Small intestine (tissue), 7 donors: ENCODE measurements around the gene SULT4A1. TPM values are rescaled to one million over a fixed set of nuclear protein-coding genes. Genes with fewer than 3 reads are reported as not detected.

ENCODE experiments used
- DNase-seq, 2 donors: peaks; one replicate each; pipeline versions ENCODE4 v3.0.0 to v3.0.0-alpha.2; 2013
- FAIRE-seq: peaks from 2 replicates; lab custom pipeline; 2012; peaks lifted over from hg19 to GRCh38; lab: Jason Lieb, UNC
- H3K27ac ChIP-seq, 3 donors: one replicate each; pipeline ENCODE4 v1.5.1; 2013; ENCODE audit warnings: low read length in 2 of 3, mild to moderate bottlenecking in 2 of 3, control low read depth in 1 of 3, inconsistent platforms in 1 of 3, low read depth in 1 of 3, moderate library complexity in 1 of 3
- H3K27me3 ChIP-seq, 3 donors: one replicate each; pipeline ENCODE4 v1.6.1; 2013; ENCODE audit warnings: low read length in 3 of 3, inconsistent platforms in 1 of 3; ENCODE audit not compliant: control insufficient read depth in 3 of 3, insufficient read depth in 3 of 3
- H3K36me3 ChIP-seq, 3 donors: one replicate each; pipeline ENCODE4 v1.6.1; 2013; ENCODE audit warnings: low read length in 3 of 3, inconsistent platforms in 1 of 3, low read depth in 1 of 3, mild to moderate bottlenecking in 1 of 3, moderate library complexity in 1 of 3; ENCODE audit not compliant: control insufficient read depth in 3 of 3, insufficient read depth in 2 of 3
- H3K4me1 ChIP-seq, 3 donors: one replicate each; pipeline ENCODE4 v1.6.1; 2013; ENCODE audit warnings: low read length in 2 of 3, inconsistent platforms in 1 of 3, low read depth in 1 of 3, mild to moderate bottlenecking in 1 of 3, moderate library complexity in 1 of 3; ENCODE audit not compliant: control insufficient read depth in 3 of 3, insufficient read depth in 2 of 3
- H3K4me3 ChIP-seq, 3 donors: one replicate each; pipeline ENCODE4 v1.5.1; 2013; ENCODE audit warnings: low read length in 3 of 3, control low read depth in 1 of 3, inconsistent platforms in 1 of 3, low read depth in 1 of 3, mild to moderate bottlenecking in 1 of 3, moderate library complexity in 1 of 3
- H3K9me3 ChIP-seq, 2 donors: one replicate each; pipeline ENCODE4 v1.6.1; 2013; ENCODE audit warnings: low read depth in 1 of 2, low read length in 1 of 2; ENCODE audit not compliant: control insufficient read depth in 2 of 2, insufficient read depth in 1 of 2
- WGBS, 3 donors: extraction: QIAGEN DNeasy Blood & Tissue Kit; methylation state at CpG; one replicate each; pipeline ENCODE4 v1.1.7; 2013; 5-methylcytosine and 5-hydroxymethylcytosine counted together
- polyA plus RNA-seq, 4 donors: library from polyadenylated mRNA; stranded (reverse) in 3 of 4; unstranded in 1 of 4; fragments of 200-250 nt in 3 of 4; fragments of 120-200 nt in 1 of 4; gene quantifications; one replicate each; pipeline versions ENCODE4 v1.2.1 to v1.2.3, GENCODE V29; 2013
- donor health status: healthy with polysubstance abuse.
- donor health status: control.
- donor health status: control.
- donor health status: Bipolar disorder and iron deficiency.
- donor health status: healthy.

Gene SULT4A1
- polyA plus RNA-seq, 4 donors, result 0.53 to 60.4 (median 17.9) TPM

- WGBS, 3 donors, result 0 to 2% (median 0%) methylated on average over 20 to 21 of the region's 21 CpGs
- H3K27ac ChIP-seq, result peak overlapping the region in 2 of 3 donors; percentile 60 to 64
These were observed 50.5 kb downstream of the SULT4A1 start for GRCh38 chr22:43811777-43812148.

GRCh38 chr22:43802897-43803495 lies 59.3 kb downstream of the SULT4A1 start:
- H3K9me3 ChIP-seq, result peaks cover 0 to 7% of the 10 kb centered on the region in 2 donors
- H3K27me3 ChIP-seq, result no peaks in the 10 kb centered on the region
- no peaks in the 10 kb centered on the region for H3K36me3 ChIP-seq
- DNase-seq, result no peak
- H3K4me1 ChIP-seq, result no peaks in the 10 kb centered on the region
- no peak for FAIRE-seq
- H3K4me3 ChIP-seq, result no peak overlapping the region
- 71 to 76% (median 74%) methylated on average over 5 of the region's 5 CpGs for WGBS, 3 donors
- no peak overlapping the region for H3K27ac ChIP-seq

More at GRCh38 chr22:43811777-43812148, 50.5 kb downstream of the SULT4A1 start:
- no peak for FAIRE-seq
- peak; percentile 25 to 85 for DNase-seq
- H3K4me3 ChIP-seq, result peak overlapping the region; percentile 83 to 93 (median 87)
- peaks cover 3 to 12% (median 6%) of the 10 kb centered on the region in 3 donors for H3K4me1 ChIP-seq
- H3K36me3 ChIP-seq, result peaks cover 0 to 2% (median 0%) of the 10 kb centered on the region in 3 donors
- no peaks in the 10 kb centered on the region for H3K9me3 ChIP-seq
- H3K27me3 ChIP-seq, result no peaks in the 10 kb centered on the region

GRCh38 chr22:43800970-43801369 lies 61.3 kb downstream of the SULT4A1 start:
- FAIRE-seq (no peak), DNase-seq (no peak)
- no peaks in the 10 kb centered on the region for H3K36me3 ChIP-seq
- H3K27ac ChIP-seq, result no peak overlapping the region
- peaks cover 0 to 7% of the 10 kb centered on the region in 2 donors for H3K9me3 ChIP-seq
- WGBS, 3 donors, result 91 to 97% (median 92%) methylated on average over 1 of the region's 1 CpG
- no peaks in the 10 kb centered on the region for H3K4me1 ChIP-seq
- H3K4me3 ChIP-seq, result no peak overlapping the region
- H3K27me3 ChIP-seq, result no peaks in the 10 kb centered on the region

- peaks cover 0 to 7% of the 10 kb centered on the region in 2 donors for H3K9me3 ChIP-seq
- no peaks in the 10 kb centered on the region for H3K27me3 ChIP-seq
- DNase-seq (no peak), FAIRE-seq (no peak)
- H3K36me3 ChIP-seq, result no peaks in the 10 kb centered on the region
- H3K4me1 ChIP-seq, result no peaks in the 10 kb centered on the region
- WGBS, 3 donors, result 73 to 77% (median 74%) methylated on average over 5 of the region's 5 CpGs
- no peak overlapping the region for H3K4me3 ChIP-seq
- no peak overlapping the region for H3K27ac ChIP-seq
These were observed 63.8 kb downstream of the SULT4A1 start for GRCh38 chr22:43798492-43798891.

- peaks cover 0 to 5% of the 10 kb centered on the region in 2 donors for H3K9me3 ChIP-seq
- no peaks in the 10 kb centered on the region for H3K36me3 ChIP-seq
- FAIRE-seq (no peak), DNase-seq (peak; percentile 20 to 35)
- WGBS, 3 donors, result 63 to 88% (median 76%) methylated on average over 8 of the region's 8 CpGs
- no peaks in the 10 kb centered on the region for H3K27me3 ChIP-seq
- no peak overlapping the region for H3K4me3 ChIP-seq
- no peak overlapping the region for H3K27ac ChIP-seq
- no peaks in the 10 kb centered on the region for H3K4me1 ChIP-seq
These were observed 65.7 kb downstream of the SULT4A1 start for GRCh38 chr22:43796567-43796966.

GRCh38 chr22:43795320-43795719 lies 67.0 kb downstream of the SULT4A1 start:
- Histone ChIP-seq H3K36me3 (no peaks in the 10 kb centered on the region), H3K4me3 (no peak overlapping the region), H3K9me3 (peaks cover 0 to 5% of the 10 kb centered on the region in 2 donors), H3K27me3 (no peaks in the 10 kb centered on the region), H3K27ac (no peak overlapping the region), H3K4me1 (no peaks in the 10 kb centered on the region)
- FAIRE-seq, result no peak
- no peak for DNase-seq
- 82 to 85% (median 84%) methylated on average over 7 of the region's 7 CpGs for WGBS, 3 donors

- Histone ChIP-seq H3K27ac (no peak overlapping the region), H3K9me3 (no peaks in the 10 kb centered on the region), H3K4me3 (no peak overlapping the region), H3K4me1 (no peaks in the 10 kb centered on the region), H3K36me3 (no peaks in the 10 kb centered on the region), H3K27me3 (no peaks in the 10 kb centered on the region)
- no peak for FAIRE-seq
- 28 to 46% (median 28%) methylated on average over 5 of the region's 5 CpGs for WGBS, 3 donors
- DNase-seq, result no peak
These were observed 69.4 kb downstream of the SULT4A1 start for GRCh38 chr22:43792905-43793304.

- WGBS, 3 donors, result 54 to 64% (median 62%) methylated on average over 7 of the region's 7 CpGs
- no peaks in the 10 kb centered on the region for H3K36me3 ChIP-seq
- H3K4me1 ChIP-seq, result no peaks in the 10 kb centered on the region
- no peak overlapping the region for H3K27ac ChIP-seq
- no peak overlapping the region for H3K4me3 ChIP-seq
- DNase-seq, result no peak
- no peaks in the 10 kb centered on the region for H3K27me3 ChIP-seq
- no peaks in the 10 kb centered on the region for H3K9me3 ChIP-seq
- FAIRE-seq, result no peak
These were observed 72.9 kb downstream of the SULT4A1 start for GRCh38 chr22:43789452-43789851.

- FAIRE-seq, result no peak
- 97 to 100% (median 98%) methylated on average over 2 of the region's 2 CpGs for WGBS, 3 donors
These were observed 78.5 kb downstream of the SULT4A1 start for GRCh38 chr22:43783777-43784176.

More at GRCh38 chr22:43783777-43784176, 78.5 kb downstream of the SULT4A1 start:
- no peak for DNase-seq
- H3K27ac ChIP-seq, result no peak overlapping the region
- no peaks in the 10 kb centered on the region for H3K4me1 ChIP-seq
- H3K27me3 ChIP-seq, result no peaks in the 10 kb centered on the region
- H3K4me3 ChIP-seq, result no peak overlapping the region
- H3K36me3 ChIP-seq, result no peaks in the 10 kb centered on the region
- no peaks in the 10 kb centered on the region for H3K9me3 ChIP-seq
